Effector memory CD4-positive, alpha-beta T cell (primary cell): ENCODE results near the gene MAMSTR.

Source experiments
- DNase-seq, 3 donors: peaks; one replicate each; pipeline ENCODE4 v3.0.0-alpha.2; 2020
- H3K27ac ChIP-seq: 2 replicates; pipeline ENCODE4 v1.7.0; 2013; ENCODE audit warnings: mild to moderate bottlenecking, low read length, moderate library complexity; ENCODE audit not compliant: insufficient read depth, poor library complexity, severe bottlenecking
- H3K27me3 ChIP-seq: replicated peaks from 2 replicates; pipeline ENCODE4 v1.7.0; 2013; ENCODE audit warnings: mild to moderate bottlenecking, low read length; ENCODE audit not compliant: insufficient read depth, control insufficient read depth, poor library complexity, severe bottlenecking
- H3K36me3 ChIP-seq: 2 replicates; pipeline ENCODE4 v1.7.0; 2013; ENCODE audit warnings: mild to moderate bottlenecking, low read length, moderate library complexity; ENCODE audit not compliant: control insufficient read depth, insufficient read depth
- H3K4me1 ChIP-seq: 2 replicates; pipeline ENCODE4 v1.7.0; 2013; ENCODE audit warnings: low read length, mild to moderate bottlenecking; ENCODE audit not compliant: control insufficient read depth, insufficient read depth, poor library complexity, severe bottlenecking
- H3K4me3 ChIP-seq: 2 replicates; pipeline ENCODE4 v1.7.0; 2013; ENCODE audit warnings: low read length, low read depth, mild to moderate bottlenecking; ENCODE audit not compliant: insufficient read depth, poor library complexity, severe bottlenecking
- H3K9me3 ChIP-seq: 2 replicates; pipeline ENCODE4 v1.7.0; 2013; ENCODE audit warnings: mild to moderate bottlenecking, low read length, moderate library complexity; ENCODE audit not compliant: control insufficient read depth

Gene MAMSTR

GRCh38 chr19:48665786-48666185 lies 53.7 kb downstream of the MAMSTR start:
- Histone ChIP-seq H3K27ac (no peak overlapping the region), H3K27me3 (no peaks in the 10 kb centered on the region), H3K4me1 (peaks cover 4% of the 10 kb centered on the region), H3K9me3 (no peaks in the 10 kb centered on the region), H3K36me3 (no peaks in the 10 kb centered on the region), H3K4me3 (no peak overlapping the region)
- DNase-seq = no peak

GRCh38 chr19:48664476-48664875 lies 55.0 kb downstream of the MAMSTR start:
- H3K27me3 ChIP-seq = no peaks in the 10 kb centered on the region
- H3K9me3 ChIP-seq = no peaks in the 10 kb centered on the region
- peaks cover 4% of the 10 kb centered on the region for H3K4me1 ChIP-seq
- no peak overlapping the region for H3K27ac ChIP-seq
- no peak for DNase-seq
- H3K36me3 ChIP-seq = no peaks in the 10 kb centered on the region
- H3K4me3 ChIP-seq = no peak overlapping the region

GRCh38 chr19:48663667-48664066 lies 55.9 kb downstream of the MAMSTR start:
- no peak for DNase-seq
- H3K27ac ChIP-seq = no peak overlapping the region
- H3K4me1 ChIP-seq = peaks cover 4% of the 10 kb centered on the region
- H3K27me3 ChIP-seq = no peaks in the 10 kb centered on the region
- no peak overlapping the region for H3K4me3 ChIP-seq
- H3K36me3 ChIP-seq = no peaks in the 10 kb centered on the region
- no peaks in the 10 kb centered on the region for H3K9me3 ChIP-seq
